ENCODE data around the gene NUP50.

NUP50 gene

DNA sequence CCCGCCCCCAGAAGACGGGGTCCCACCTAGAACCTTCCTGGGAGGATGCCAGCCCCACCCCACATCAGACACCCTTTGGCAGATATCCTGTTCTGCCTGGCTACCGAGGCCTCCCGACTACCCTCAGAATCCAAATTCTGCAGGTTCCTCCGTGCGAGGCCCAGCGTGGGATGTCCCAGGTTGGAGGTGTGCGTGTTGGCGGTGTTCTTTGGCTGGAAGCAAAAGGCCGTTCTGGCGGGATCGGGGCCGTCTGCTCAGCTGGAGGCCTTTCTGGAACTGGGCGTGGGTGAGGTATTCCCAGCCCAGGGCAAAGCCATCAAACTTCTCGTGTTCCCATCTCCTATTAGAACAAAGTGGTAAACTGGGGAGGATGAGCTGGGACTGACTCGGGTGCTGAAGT is 32.6 kb downstream of the NUP50 start:
- DNase-seq (ENCODE audit: low spot score): no peak

DNA sequence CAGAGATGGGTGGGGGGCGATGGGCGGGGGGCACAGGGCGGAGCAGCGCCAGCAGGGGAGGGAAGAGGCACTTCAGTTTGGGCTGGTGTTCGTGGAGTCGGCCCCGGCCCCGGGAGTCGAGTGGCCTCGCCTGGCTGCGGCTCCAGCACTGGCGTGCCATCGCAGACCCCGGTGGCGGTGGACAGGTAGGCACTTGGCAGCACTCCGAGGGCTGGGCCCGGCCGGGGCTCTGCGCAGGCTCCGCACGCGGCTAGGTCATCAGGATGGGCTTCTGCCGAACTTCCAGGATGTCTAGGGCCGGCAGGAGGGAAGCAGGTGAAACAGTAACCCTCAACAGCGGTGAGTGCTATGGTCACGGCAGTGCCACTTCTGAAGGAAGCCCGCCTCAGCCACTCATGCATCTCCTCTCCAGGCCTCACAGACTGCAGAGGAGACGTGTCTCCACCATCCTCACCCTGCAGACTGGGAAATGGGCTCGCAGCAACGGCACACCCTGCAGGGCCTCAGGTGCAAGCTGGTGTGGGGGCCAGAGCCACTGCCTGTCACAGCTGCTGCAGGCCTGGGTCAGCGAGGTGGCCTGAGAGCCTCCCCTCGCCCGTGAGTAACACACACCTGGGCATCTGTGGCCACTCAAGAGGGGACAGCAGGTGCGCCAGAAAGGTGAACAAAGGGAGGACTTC is 33.3 kb downstream of the NUP50 start:
- no peak for DNase-seq (ENCODE audit: low spot score)

DNA sequence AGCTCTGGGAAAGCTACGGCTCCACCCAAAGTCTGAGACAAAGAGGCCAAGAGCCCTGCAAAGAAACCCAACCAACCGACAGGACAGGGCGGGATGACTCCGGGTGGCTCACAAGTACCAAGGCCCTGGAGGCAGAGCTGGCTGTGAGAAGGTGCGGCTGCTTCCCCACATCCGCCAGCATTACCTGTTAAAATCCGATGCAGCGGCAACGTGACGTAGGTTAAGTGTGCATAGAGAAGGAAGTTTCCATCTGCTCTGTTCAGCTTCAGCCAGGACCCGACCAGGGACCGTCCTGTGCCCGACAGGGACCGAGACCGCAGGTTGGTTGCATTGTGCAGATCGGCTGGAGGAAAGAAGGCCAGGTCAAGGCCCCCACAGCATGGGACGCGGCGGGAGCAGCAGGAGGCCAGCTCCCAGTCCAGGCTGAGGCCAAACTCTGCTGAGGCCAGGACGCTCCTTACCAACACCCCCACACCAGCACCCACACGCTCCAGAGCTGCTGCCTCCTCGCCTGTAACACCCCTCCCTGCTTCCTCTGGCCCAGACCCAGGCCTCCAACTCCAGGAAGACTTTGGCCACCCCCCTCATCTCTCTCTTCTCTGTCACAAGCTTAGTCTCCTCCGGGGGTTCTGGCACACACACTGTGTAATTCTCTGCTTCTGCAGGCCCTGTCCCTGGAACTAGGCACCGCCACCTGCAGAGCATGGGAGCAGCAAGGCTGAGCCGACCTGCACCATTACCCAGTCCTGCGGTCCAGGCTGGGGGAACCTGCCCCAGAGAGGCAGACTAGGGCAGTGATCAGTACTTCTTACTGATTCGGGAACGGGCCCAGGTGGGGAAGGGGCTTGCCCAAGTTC is 34.1 kb downstream of the NUP50 start:
- DNase-seq (ENCODE audit: low spot score): no peak

DNA sequence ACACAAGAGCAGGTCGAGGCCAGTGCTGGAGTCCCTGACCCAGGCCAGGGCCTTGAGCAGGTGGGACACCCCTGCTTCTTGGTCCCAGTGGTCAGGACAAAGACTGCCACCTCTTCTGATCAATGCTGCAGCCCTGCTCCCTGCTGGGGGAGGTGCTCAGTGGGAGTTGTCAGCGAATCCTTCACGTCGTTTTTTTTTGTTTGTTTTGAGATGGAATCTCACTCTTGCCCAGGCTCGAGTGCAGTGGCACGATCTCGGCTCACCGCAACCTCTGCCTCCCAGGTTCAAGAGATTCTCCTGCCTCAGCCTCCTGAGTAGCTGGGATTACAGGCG is 34.7 kb downstream of the NUP50 start:
- DNase-seq (ENCODE audit: low spot score): no peak

DNA sequence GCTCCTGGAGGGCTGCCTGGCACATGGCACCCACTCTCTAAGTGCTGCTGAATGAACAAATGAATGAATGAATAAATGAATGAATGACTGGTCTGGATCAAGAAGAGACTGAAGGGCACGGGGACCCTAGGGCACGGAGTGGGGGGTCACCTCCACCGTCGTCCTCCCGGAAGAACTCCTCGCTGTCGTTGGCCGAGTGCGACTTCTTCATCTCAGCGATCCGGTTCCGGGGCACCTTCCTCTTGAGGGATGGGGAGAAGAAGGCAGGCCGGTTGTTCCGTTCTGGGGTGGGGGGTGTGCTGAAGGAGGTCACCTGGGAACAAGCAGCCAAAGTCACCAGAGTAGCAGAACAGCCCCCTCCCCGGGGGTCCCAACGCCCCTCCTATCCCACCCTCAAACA is 36.0 kb downstream of the NUP50 start:
- DNase-seq (ENCODE audit: low spot score): no peak

DNA sequence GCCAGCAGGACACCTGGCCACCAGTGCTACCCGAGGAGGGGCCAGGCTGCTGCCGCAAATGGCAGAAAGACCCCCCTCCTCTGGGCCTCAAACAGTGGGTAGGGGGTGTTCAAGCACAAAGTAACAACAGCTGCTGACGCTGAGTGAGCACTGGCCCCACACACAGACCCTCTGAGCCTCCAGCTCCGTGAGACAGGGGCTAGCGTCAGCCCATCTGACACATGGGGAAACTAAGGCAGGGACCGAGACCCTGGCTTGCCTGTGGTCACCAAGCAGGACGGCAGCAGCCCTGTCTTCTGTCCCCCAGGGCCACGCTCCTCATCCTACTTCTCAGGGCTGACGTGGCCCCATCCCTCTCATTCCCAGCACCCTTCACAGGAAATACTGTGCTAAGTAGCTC is 36.5 kb downstream of the NUP50 start:
- DNase-seq (ENCODE audit: low spot score): no peak

DNA sequence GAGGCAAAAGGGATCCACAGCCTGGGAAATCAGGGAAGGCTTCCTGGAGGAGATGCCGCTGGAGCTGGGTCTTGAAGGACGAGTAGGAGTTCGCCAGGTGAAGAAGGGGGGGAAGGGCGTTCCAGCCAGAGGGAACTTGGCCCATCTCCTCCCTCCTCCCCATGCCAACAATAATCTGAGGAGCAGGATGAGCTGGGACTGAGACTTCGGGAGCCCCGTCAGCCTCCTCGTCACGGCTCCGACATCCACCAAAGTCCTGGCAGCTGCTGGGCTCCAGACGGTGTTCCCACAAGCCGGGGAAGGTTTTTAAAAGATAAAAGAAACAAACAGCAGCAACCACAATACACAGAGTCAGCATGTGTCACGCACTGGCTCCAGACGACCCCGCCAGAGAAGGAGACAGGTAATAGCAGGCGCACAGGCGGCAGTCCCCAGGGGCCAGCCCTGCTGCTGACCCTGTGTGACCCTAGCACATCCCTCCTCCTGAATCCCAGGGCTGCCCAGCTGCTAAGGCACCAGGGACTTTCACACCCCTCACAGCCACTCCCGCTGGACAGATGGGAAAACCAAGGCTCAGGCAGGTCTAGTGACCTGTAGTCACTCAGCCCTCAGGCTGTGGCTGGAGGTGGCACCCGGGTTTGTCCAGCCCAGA is 37.3 kb downstream of the NUP50 start:
- DNase-seq (ENCODE audit: low spot score): no peak

DNA sequence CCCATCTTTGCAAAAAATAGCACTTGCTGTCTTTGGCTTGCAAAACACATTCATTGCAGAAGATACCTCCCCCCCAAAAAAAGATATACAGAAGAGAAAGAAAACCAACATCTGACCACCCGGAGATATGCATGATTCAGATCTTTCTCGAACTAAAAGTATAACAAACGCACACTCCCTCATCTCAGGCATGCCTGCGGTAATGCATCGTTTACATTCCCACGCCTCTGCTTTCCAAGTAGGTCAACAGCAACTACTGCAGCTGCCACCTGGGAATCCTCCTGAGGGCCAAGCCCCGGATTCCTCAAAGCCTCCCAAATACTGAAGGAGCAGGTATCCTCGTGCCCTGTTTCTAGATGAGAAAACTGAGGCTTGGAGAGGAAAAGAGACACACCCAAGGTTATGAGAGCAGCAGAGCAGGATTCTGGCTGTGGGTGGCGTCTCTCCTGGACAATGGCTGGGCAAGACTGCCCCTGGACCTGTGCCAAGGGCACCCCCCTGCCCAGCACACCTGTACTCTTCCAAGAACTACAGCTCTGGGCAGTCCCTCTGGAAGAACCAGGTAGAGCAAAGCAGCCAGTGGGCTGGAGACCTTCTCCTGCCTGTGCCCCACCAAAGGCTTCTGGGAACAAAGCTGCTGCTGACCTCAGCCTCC is 38.1 kb downstream of the NUP50 start:
- no peak for DNase-seq (ENCODE audit: low spot score)

DNA sequence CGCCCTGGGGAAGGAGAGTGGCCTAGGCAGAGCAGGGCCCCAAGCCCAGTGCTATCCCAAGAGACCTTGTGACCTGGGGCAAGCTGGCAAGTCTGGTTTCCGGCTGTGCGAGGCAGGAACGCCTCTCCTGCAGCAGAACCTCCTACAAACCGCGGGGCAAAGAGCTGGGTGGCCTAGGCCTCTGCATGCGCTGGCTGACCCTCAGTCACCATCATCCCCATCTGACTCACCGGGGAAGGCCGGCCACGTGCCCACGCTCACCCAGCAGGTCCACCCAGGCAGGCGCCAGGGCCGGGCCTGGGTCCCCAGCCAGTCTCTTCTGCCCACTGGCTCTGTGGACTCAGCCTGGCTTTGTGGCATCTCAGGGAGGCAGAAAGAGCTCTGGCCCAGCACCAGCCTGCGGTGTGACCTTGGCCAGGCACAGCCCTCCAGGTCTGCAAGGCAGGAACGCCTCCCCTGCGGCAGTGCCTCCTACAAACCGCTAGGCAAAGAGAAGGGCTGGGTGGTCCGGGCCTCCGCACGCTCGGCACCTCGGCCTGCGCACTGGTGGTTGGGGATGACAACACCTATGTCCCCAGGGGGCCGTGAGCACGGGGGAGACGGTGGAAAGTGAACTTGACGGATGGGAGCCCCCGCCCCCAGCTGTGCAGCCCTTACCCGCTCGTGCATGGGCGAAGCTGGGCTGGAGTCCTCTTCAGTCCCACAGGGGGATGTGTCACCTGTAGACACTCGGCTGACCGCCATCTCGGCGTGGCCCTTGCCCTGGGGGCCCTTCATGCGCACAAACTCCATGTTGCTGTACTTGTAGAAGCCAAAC is 38.8 kb downstream of the NUP50 start:
- peak; percentile 40 for DNase-seq (ENCODE audit: low spot score)

DNA sequence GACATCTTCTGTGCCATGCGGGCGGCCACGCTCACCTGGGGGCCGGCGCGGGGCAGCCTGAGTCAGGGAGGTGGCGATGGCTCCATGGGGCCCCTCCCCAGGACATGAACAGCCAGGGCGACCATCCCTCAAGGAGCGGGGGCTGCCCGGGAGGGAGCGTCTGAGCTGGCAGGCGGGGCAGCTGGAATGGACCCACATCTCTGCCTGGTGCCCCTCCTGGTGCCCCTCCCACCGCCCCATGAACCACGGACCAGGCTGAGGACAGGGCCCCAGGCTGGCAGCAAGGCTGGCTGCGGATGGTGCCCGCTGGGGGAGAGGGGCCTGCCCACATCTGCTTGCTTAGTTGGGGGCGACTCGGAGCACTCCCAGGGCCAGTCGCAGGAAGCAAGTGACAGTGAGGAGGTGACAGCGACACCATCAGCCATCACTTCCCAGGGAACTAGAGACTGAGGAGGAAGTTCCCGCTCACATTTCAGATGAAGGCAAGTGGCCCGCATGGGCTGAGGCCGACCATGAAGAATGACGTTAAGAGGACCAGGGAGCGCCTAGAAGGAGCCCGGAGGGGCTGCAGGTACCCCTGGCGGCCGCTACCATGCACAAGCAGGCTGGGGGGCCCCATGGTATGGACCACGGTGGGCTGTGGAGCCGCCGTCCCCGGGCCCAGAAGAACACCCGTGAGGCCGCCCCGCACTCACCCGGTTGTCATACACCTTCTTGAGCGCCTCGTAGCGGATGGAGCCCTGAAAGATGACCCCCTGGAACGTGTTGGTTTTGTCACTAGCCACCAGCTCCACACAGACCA is 39.6 kb downstream of the NUP50 start:
- no peak for DNase-seq (ENCODE audit: low spot score)

DNA sequence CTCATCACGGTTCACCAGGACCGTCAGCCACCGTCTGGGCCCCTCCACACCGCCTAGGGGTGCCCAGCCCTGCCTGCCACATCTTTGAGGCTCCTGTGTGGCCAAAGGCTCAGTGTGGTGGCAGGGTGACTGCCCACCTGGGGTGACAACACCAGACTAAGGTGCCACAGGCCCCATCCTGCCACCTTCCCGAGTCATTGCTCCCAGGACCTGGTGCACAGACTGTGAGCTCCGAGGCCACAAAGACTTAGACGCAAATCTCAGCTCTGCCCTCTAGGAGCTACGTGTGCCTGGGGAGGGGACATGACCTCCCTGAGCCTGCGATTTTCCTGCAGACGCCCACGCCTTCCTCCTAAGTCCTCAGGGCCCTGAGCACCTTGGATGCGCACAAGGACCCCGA is 40.5 kb downstream of the NUP50 start:
- DNase-seq (ENCODE audit: low spot score): no peak

DNA sequence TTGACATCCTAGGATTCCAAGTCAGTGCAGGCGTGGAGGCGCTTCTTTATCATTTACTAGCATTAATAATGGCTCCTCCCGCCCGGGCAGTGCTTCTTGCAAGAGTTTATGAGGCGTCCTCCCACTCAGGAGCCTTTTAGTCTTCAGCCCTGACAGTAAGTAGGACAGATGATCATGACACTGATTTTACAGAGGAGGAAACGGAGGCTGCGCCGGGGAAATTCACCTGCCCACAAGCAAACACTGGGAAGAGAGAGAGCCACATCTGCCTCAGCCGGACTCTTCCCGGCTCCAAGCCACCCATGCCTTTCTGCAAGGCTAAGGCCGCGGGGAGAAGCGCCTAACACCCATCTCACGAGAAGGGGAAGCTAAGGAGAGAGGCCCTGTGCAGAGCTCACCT is 41.1 kb downstream of the NUP50 start:
- no peak for DNase-seq (ENCODE audit: low spot score)

DNA sequence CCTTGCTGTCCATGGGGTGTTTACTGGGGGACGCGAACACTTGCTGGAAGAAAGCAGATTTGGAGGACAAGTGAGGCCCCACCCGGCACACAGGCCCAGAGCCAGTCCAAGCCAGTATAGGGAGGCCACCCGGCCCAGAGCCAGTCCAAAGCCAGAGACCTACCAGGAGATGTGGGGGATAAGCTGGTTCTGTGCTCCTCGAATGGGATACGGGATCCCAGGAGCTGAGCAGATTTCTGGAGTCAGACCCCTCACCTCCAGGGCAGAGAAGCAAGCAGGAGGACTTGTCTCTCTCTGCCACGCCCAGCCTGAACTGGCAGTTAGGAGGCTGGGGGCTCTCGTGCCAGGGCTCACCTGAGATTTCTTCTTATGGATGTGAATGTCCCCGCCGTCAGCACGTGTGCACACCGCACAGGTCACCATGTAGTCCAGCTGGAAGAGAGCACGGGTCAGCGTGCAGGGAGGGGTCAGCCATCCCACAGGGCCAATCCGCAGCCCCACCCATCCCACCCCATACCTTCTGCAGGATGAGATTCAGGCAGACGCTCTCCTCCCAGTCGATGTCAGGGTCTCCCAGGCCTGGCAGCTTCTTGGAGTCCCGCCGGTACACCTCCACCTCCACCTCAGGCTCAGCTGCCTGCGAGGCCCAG is 41.7 kb downstream of the NUP50 start:
- no peak for DNase-seq (ENCODE audit: low spot score)

DNA sequence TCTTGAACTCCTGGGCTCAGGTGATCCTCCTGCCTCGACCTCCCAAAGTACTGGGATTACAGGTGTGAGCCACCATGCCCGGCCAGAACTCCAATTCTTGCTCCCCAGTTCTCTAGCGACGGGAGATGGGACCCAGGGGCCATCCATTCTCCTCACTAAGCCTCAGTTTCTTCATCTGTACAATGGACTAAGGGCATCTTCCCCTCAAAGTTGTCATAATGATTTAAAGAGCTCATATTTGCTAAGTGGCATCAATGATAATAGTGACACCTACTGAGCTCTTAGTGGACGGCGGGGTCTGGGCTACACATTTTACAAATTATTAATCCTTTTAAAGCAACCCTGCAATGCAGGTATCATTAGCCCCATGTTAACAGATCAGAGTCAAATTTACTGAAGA is 42.5 kb downstream of the NUP50 start:
- no peak for DNase-seq (ENCODE audit: low spot score)

DNA sequence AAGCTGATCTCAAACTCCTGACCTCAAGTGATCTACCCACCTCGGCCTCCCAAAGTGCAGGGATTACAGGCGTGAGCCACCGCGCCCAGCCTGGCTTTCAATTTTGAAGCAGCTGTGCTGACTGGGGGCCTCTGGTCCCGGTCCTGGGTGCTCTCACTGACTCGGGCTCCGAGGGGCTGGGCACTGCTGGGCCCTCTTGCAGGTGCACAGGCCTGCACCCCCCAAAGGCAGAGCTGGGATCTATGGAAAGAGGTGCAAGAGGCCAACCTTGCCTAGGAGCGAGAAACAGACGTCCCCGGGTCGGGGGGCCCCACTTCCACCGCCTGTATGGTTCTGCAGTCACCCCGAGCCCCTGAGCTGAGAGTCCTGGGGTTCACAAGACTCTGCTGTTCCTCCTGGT is 43.8 kb downstream of the NUP50 start:
- DNase-seq (ENCODE audit: low spot score): no peak

DNA sequence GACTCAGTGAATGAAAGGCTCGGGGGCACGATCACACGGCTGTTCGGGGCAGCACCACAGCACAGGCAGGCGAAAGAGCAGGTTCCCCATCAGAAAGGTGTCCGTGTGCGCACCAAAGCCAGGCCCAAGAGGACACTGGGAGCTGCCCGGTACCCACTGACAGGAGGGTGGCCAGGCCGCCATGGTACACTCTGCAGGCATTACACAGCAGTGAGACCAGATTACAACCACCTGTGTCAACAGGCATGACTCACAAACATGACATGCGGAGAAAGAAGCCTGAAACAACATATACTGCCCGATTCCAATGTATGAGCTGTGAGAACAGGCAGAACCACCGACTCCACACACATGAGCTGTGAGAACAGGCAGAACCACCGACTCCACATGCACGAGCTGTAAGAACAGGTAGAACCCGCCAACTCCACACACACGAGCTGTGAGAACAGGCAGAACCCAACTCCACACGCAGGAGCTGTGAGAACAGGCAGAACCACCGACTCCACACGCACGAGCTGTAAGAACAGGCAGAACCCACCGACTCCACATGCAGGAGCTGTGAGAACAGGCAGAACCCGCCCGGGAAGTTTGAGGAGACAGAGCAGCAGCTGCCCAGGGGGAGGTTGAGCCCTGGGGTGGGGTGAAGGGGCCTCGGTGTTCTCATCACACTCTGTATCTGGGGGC is 44.4 kb downstream of the NUP50 start:
- no peak for DNase-seq (ENCODE audit: low spot score)

DNA sequence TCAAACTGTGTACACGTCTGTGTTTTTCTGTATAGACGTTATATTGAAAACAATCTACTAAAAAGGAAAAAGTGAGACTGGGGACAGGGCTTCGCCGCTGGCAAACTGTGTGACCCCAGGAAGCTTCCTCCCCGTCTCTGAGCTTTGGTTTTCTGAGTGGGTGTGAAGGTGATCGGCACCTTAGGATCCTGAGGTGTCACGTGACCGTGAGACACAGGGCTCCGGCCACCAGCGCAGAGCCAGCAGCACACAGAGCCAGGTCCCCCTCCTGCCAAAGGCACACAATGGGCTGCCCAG is 44.9 kb downstream of the NUP50 start:
- DNase-seq (ENCODE audit: low spot score): no peak

DNA sequence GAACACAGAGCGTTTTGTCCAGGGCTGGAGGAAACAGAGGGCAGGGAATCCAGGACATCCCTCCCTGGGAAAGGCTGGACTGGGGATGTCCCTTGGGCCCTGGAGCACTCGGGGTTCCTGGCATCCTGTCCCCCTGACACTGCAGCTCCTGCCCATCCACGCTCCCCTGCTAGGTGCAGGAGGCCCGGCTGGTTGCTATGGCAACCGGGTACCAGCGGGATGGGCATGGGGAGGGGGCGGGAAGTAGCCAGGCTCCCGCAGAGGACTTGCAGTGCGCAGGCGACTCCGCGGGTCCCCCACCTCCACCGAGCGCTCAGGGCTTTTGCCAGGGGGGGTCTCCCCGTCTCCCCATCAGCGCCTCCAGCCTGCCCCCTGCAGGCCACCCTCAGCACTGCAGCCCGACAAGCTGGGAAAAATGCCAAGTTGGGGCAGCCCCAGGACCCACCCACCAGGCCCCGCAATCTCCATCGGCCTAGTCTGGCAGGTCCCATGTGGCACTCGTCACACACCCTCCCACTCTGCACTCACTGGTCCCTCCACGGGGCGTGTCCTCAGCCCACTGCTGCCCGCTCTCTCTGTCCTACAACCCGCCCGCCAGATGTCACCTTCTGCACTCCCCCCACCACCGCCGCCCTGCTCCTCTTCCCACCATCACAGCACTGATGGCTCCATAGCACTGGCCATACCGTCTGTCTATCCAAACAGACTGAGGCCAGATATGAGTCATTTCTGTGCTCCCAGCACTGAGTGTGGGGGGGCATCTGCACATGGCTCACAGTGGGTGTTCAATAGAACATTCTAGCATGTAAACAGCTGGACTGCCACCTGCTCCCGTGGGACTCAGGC is 45.5 kb downstream of the NUP50 start:
- DNase-seq (ENCODE audit: low spot score): no peak

DNA sequence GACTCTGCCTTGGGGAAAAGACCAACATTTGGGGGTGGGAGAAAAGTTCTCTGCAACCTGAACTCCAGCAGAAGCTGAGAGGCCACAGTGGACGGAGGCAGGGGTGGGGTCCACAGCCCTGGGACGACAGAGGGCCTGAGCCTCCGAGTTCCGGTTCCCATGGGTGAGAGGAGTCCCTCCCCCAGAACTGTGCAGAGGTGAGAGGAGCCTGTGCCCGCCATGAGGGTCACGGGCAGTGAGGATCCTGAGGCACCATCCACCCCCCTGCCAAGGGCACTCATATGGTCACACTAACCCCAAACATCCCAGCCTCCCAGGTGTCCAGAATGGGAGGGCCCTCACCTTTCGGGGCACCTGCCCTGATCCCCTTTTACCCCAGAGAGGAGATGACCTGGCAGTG is 46.4 kb downstream of the NUP50 start:
- no peak for DNase-seq (ENCODE audit: low spot score)

All from COLO829 (cell line).